HG03342 (cell line): ENCODE data around the gene PCDH15.
"Not testable (repeated sequence)": the region's sequence is repeated elsewhere in the genome, so short reads cannot be mapped to it uniquely, and the experiment has no call there.

Experiments
- ATAC-seq: cut with Tn5 transposase; IDR thresholded peaks from one replicate; pipeline ENCODE4 v1.9.1; 2021; ENCODE audit warnings: mild to moderate bottlenecking, moderate library complexity; ENCODE audit not compliant: unreplicated experiment

Gene PCDH15

DNA sequence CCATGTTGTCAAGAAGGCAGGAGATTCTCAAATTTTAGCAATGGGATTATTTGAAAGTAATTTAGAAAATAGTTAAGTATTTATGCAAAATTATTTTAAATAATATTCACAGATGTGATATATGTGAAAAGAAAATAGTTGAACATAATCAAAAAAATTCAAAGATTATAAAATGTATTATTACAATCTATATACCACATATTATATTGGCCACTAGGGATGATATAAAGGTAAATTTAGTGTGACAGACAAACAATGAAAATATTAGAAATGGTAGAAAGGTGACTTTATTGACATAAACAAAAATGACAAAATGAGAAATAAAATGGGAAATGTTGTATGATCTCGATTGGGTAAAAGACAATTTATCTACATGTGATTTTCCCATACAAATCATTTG lies 385.5 kb downstream of the PCDH15 start:
- no peak for ATAC-seq

DNA sequence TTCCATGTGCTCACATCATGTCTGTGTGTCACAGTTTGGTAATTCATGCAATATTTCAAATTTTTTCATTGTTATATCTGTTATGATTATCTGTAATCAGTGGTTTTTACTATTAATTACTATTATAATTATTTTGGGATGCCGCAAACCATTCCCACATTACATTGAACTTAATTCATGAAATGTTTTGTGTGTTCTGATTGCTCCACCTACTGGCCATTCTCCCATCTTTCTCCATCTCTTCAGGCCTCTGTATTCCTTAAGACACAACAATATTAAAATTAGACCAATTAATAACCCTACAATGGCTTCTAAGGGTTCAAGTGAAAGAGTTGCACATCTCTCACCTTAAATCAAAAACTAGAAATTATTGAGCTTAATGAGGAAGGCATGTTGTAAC lies 398.5 kb downstream of the PCDH15 start:
- no peak for ATAC-seq

DNA sequence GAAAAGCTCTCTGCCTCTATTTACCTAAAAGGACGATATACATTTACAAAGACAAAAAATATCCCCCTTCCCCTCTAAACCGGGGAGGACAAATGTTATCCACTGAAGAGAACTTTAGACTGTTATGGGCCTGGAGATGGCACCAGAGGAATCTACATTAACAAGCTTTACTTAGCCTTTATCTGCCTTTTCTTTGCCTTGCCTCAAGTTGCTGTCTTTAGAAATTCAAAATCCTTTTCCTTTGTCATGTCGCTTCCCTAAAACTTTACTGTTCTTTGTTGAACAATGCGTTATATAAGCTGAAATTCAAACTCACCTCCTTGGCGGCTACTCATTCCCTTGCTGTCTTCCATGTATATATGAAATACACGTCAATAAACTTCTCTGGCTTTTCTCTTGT lies 405.0 kb downstream of the PCDH15 start:
- no peak for ATAC-seq

DNA sequence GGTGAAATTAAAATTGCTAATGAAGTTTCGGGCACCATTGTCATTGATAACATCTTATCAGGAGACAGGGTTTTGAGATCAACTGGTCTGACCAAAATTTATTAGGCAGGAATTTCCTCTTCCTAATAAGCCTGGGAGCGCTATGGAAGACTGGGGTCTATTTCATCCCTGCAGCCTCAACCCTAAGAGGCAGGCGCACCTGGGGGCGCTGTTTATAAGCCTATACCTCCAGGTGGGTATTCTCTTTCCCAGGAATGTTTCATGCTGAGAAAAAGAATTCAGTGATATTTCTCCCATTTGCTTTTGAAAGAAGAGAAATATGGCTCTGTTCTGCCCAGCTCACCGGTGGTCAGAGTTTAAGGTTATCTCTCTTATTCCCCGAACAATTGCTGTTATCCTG lies 406.4 kb downstream of the PCDH15 start:
- not testable (repeated sequence) for ATAC-seq

DNA sequence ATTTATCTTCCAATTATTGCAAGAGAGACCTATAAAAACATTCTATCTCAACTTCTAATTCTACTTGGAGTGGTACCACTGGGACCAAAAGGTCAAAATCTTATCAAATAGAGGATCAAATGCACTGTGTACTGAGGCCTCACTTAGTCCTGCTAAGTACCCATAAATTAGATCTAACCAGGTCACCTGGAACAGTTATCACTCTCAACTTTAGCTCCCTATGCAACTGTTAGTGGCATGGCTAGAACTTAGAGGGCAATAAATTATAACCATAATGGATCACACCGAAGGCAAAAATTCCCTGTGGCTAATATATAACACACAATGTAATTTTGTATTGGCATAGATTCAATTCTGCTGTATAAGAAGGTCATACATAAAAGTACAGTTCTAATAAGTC lies 428.9 kb downstream of the PCDH15 start:
- no peak for ATAC-seq

DNA sequence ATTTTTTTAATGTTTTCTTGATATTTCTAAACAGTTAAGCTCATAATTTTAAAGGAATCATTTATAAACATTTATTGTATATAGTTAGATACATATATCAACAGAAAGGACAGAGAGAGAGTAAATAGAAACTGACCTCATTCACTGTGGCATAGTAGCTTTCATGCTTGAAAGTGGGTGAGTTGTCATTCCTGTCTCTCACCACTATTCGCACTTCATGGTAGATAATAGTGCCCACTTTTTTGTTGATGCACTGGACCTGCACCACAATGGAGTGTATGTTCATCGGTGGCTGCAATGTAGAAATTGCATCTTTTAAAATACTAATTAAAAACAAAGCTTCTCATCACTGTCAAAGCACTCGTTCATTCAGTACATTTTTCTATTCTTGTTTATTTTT lies 432.0 kb downstream of the PCDH15 start:
- no peak for ATAC-seq

DNA sequence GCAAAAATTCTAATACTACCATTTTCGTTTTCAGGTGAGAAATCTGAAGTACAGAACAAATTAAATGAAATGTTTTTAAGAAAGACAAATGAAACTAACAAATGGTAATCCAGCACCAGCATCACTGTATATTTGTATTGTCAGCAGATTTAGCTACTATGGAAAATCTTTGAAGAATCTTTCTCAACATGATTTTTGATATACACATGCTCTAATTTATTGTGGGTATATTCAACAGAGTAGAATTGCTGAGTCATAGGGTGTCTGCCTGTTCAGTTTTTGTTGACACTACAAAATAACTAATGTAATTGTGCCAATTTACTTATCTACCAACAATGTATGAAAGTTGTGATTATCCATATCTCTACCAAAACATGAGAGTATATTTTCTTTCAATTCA lies 437.6 kb downstream of the PCDH15 start:
- no peak for ATAC-seq

DNA sequence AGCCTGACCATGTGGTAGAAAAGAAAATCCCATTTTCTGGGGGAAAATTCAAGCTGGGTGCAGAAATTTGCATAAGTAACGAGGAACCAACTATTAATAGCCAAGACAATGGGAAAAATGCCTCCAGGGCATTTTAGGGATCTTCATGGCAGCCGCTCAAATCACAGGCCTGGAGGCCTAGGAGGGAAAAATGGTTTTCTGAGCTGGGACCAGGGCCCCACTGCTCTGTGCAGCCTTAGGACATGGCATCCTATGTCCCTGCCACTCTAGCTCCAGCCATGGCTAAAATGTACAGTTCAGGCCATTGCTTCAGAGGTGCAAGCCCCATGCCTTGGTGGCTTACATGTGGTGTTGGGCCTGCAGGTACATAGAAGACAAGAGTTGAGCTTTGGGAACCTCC lies 459.0 kb downstream of the PCDH15 start:
- ATAC-seq, result no peak

DNA sequence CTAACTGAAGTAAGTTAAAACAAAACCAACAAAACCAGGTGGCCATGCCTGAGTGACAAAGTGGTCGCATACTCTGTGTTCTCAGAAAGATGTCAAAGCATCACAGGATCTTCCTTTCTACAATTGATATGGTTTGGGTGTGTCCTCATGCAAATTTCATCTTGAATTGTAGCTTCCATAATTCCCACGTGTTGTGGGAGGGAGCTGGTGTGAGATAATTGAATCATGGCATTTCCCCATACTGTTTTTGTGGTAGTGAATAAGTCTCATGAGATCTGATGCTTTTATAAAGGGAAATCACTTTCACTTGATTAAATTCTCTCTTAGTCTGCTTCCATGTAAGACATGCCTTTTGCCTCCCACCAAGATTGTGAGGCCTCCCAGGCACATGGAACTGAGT lies 465.7 kb downstream of the PCDH15 start:
- ATAC-seq, result no peak

DNA sequence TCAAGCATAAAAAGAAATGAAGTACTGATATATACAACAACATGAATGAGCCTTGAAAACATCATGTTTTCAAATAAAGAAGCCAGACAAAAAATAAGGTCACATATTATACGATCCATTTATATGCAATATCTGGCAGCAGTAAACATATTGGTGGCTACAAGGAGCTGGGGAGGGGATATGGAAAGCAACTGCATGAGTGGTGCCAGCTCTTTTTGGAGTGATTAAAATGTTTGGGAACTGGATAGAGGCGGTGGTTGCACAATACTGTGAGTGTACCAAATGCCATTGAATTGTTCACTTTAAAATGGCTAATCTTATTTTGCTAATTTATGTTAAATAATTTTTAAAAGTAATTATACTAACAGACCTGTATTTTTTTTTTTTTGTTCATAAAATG lies 481.7 kb downstream of the PCDH15 start:
- no peak for ATAC-seq

DNA sequence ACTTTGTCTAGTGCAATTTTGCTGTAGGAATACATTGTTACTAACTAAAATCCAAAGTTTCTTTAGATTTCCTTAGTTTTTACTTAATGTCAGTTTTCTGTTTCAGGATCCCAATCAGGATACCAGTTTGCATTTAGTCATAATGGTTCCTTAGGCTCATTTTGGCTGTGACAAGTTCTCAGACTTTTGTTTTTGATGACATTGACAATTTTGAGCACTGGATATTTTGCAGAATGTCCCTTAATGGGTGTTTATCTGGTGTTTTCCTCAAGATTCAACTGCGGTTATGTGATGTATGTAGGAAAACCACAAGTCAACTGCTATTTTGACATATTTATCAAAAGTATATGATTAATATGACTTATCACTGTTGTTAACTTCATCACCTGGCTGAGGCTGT lies 482.6 kb downstream of the PCDH15 start:
- ATAC-seq, result no peak

DNA sequence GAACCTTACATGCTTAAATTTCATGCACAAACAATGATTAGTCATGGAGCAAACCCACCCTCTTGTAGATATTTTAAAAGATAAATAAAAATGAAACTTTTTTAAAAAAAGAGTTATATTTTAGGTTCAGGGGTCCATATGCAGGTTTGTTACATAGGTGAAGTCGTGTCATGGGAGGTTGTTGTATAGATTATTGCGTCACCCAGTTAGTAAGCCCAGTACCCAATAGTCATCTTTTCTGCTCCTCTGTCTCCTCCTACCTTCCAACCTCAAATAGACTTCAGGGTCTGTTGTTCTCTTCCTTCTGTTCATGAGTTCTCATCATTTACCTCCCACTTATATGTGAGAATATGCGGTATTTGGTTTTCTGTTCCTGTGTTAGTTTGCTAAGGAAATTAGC lies 486.6 kb downstream of the PCDH15 start:
- ATAC-seq, result no peak

DNA sequence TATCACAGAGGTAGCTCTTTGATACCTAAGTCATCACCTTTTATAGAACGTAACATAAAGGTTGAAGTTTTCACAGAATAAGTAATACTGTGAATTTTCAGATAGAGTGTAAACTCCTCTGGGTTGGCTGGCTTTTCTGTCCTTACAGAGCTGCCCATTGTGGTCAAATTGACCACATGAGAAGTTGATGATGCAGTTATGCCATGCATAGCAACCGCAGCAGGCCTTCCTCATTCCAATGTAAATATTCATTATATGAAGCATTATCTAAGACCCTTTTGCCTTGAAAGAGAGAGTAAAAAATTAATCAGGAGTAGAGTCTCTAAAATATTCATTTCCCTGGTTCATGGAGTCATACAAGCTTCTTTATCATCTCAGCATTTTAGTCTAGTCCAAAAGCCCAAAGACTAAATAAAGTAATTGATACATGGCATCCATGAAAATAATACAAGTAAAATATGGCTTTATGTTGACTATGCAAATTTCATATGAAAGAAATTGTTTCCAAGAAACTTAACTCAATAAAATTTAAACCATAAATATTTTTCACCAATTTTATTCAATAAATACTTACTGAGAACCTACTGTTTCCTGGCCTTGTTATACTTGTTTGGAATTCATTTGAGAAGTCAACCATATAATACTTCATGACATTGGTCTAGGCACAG lies 516.4 kb downstream of the PCDH15 start:
- ATAC-seq, result no peak

DNA sequence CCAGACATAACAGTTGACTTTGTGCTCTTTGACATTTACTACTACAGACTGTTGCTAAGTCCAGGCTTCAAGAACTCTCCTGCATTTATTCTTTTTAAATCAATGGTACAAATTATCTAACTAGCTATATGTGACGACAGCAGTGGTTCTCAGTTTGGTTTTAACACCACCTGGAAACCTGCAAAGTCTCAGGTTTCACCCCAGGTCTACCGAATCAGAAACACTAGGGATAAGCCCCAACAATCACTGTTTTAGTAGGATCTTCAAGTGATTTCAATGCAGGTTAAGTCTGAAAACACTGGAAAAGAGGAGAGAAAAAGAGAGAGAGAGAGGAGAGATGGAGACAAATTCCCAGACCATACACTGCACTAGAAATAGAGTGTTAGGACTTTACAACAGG lies 519.0 kb downstream of the PCDH15 start:
- no peak for ATAC-seq

DNA sequence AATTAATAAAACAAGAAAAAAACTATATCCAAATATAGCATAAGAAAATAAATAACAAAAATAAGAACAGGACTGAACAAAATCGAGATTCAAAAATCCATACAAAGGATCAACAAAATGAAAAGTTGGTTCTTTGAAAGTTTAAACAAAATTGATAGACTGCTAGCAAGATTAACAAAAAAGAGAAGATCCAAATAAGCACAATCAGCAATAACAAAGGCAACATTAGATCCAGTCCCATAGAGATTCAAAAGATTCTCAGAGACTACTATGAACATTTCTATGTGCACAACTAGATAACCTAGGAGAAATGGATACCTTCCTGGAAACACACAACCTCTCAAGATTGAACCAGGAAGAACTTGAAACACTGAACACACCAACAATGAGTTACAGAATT lies 534.6 kb downstream of the PCDH15 start:
- ATAC-seq, result no peak

DNA sequence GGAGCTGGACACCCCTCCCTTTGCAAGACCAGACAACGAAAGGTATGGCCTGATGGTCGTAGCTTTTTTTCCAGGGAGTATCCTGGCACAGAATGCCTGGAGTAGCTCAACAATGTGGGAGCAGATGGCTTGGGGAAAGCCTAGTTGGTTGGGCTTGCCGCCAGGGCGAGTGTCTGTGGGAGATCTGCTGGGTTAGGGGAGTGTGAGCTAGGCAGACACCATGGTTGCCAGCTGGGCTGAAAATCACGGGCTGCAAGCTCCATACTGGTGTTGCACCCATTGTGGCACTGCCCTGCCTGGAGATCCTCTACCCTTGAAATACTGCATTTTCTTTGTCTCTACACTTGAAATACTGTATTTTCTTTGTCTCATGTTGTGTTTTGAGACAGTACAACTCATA lies 538.3 kb downstream of the PCDH15 start:
- ATAC-seq, result no peak

DNA sequence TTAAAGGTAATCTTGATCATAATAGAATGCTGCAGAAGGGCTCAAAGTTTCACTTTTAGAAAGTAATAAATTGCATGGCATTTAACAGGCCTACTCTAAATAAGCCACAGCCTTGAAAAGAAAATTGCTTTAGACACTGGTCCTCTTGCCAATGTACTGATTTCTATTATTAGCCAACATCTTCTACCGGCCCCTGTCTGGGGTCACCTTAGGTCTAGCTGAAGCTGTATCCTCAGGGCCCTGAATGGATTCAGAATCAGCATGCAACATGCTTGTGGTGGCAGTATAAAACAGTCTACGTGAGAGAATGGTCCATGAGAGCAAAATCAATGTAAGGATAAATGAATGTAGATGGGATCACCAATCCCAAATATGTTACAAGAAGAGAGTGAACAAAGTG lies 541.9 kb downstream of the PCDH15 start:
- no peak for ATAC-seq

DNA sequence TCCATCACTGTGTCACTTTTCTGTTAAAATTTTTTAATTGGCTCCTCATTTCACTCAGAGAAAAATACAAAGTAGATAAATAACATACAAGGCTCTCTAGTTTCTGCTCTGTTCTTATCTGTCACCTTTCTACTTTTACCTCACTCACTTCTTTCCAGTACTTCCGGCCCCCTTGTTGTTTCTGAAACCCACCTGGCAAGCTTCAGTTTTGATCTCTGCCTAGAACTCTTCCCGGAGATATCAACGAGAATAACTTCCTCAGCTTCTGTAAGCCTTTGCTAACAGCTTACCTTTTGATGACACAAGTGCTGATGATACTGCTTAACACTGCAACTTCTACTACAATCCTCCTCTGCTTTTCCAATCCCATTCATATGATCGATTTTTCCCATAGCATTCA lies 566.2 kb downstream of the PCDH15 start:
- no peak for ATAC-seq

DNA sequence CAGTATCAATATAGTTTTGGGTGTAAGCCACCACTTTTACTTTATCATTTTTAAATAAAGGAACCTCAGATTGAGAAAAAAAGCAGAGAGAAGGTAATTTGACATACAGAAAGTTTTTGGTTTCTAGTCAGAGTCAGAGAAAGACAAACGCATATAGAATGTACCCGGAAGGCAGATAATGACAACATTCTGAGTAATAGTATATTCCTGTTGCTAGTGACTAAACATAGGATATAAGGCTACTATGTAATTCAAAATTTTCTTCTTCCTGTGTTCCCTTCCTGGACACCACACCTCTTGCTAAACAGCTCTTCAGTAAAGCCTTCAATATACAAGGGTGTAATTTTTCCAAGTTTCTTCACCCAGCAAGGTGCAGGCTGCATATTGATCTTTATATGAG lies 597.6 kb downstream of the PCDH15 start:
- no peak for ATAC-seq

DNA sequence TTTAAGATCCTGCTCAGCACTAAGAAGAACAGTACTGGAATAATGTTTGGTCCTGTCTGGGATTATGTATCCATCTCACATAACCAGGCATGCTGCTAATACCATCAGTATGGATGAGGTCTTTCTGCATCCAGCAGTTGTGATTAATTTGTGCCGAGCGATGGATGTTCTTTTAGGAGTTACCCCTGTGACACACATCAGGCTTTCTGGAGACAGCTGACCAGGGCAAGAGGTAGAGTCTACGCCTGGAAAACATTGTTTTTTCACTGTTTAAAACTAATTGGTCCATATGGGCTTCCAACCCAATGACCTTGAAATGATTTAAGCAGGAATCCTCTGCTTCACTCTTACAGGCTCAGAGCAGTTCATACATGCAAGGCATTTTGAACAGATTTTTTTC lies 603.0 kb downstream of the PCDH15 start:
- ATAC-seq, result no peak

DNA sequence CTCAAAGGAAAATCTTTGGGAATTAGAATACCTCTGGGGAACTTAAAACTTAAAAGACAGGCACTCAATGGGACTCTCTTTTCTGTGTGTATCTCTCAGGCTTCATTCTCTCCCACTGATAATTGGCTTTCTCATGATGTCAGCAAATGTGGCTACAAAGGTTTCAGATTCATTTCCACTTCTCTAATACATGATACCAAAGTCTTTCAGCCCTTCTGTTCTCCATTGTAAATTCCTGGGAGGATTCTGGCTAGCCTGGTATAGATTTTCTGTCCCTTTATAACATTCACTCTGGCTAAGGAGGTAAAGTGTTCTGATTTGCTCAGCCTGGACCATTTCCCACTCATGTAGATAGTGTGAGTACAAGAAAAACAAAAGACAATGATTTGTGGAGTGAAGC lies 606.2 kb downstream of the PCDH15 start:
- peak; percentile 51 for ATAC-seq

DNA sequence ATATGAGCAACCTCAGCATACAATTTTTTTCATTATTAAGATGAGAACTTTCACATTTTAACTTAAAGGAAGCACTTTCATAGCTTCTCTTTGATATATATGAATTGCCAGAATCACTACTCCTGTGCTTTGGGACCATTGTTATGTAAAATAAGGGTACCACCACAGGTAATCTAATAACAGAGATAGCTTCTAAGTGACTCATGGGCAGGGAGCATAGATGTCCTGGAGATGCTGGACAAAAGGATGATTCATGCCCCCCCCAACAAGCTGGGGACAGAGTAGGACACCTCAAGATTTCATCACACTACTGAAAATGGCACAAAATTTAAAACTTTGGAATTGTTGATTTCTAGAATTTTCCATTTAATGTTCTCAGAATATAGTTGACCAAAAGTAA lies 641.1 kb downstream of the PCDH15 start:
- no peak for ATAC-seq

DNA sequence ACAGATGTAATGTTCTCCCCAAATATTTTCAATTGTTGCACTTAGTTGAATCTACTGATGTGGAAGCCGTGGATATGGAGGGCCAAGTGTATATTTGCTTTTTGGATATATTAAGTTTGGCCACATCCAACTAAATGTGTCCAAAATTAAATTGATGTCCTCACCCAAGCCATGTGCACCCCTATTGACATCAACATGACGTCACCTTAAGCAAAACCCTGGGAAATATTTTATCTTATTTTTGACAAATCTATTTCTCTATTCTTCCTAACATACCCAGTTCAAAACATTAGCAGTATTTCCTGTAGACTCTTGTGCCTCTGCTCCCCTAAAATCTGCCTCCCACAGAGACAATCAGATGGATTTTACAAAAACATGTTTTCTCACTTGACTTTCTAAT lies 652.5 kb downstream of the PCDH15 start:
- no peak for ATAC-seq
